Ectodermal cell (in vitro differentiated cells): ENCODE measurements around the gene IFNA8.
"Not testable (repeated sequence)": the region's sequence is repeated elsewhere in the genome, so short reads cannot be mapped to it uniquely, and the experiment has no call there.

Experiments
- H3K27ac ChIP-seq: 2 replicates; pipeline ENCODE4 v1.7.0; 2013; ENCODE audit warnings: mild to moderate bottlenecking, low read depth, low read length; ENCODE audit not compliant: insufficient read depth, poor library complexity, severe bottlenecking
- H3K27me3 ChIP-seq: 2 replicates; pipeline ENCODE4 v1.7.0; 2013; ENCODE audit warnings: mild to moderate bottlenecking, low read length; ENCODE audit not compliant: insufficient read depth, control insufficient read depth, poor library complexity, severe bottlenecking
- H3K36me3 ChIP-seq: one replicate; pipeline ENCODE4 v1.7.0; 2013; ENCODE audit warnings: low read length; ENCODE audit not compliant: control insufficient read depth, insufficient read depth
- H3K4me1 ChIP-seq: one replicate; pipeline ENCODE4 v1.7.0; 2013; ENCODE audit warnings: low read length; ENCODE audit not compliant: control insufficient read depth, insufficient read depth
- H3K4me3 ChIP-seq: 2 replicates; pipeline ENCODE4 v1.7.0; 2013; ENCODE audit warnings: low read depth, low read length, control low read depth; ENCODE audit not compliant: insufficient read depth
- H3K9me3 ChIP-seq: 2 replicates; pipeline ENCODE4 v1.7.0; 2013; ENCODE audit warnings: mild to moderate bottlenecking, low read length, moderate library complexity; ENCODE audit not compliant: control insufficient read depth
- WGBS, 2 experiments: methylation state at CpG; one replicate each; pipeline ENCODE4 v1.1.7; 2013; ENCODE audit warnings: missing lambda C conversion rate in 2 of 2; 5-methylcytosine and 5-hydroxymethylcytosine counted together

The IFNA8 gene

DNA sequence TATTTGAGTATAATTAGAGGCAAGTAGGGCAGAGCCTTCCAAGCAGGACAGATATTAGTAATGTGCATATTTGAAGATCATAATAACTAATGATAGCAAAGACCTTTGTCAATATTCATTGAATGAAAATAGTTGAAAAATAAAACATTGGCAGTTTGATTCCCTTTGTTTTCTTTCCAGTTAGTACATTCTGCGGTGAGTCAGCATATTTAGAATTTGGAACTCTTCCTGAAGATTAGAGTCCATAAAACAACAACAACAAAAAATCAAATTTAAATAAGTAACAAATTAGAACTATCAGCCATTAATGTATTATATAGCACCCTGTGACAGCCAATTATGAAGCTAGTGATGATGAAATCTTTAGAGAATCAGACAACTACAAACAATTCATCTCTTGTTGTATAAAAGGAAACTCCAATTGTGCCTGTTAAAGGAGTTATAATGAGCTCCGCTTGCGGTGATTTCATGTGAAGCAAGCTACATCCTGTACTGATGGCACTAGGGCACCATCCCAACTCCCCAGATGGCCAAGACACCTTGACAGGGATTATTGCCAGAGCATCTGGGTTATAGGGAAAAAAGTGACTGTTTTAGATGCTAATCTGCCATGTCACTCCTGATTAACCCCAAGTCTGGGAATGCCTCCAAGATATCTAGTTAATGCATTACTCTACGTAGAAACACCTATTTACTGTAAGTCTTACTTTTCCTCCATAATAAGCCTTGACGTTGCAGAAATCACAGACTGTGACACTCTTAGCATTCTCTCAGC, 6.8 kb downstream of the IFNA8 start:
- Histone ChIP-seq H3K9me3 (no peaks in the 10 kb centered on the region), H3K4me3 (no peak overlapping the region), H3K27ac (no peak overlapping the region), H3K27me3 (no peaks in the 10 kb centered on the region), H3K36me3 (no peaks in the 10 kb centered on the region), H3K4me1 (peaks cover 5% of the 10 kb centered on the region)
- 97% methylated on average over 4 to 5 of the region's 5 CpGs for WGBS, 2 experiments

DNA sequence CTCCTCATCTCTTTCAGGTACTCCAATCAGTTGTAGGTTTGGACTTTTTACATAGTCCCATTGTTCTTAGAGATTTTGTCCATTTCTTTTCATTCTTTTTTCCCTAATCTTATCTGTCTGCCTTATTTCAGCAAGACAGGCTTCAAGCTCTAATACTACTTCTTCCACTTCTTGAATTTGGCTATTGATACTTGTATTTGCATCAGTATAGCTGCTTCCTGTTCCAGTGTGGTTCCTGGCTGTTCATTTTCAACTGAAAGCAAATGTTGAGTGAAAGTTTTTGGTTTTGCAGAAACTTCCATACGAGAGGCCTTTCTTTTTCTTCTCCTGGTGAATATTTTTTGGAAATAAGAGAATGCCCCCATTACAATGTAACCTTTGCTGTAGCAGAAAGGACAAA, 19.3 kb downstream of the IFNA8 start:
- H3K27me3 ChIP-seq = no peaks in the 10 kb centered on the region
- WGBS, 2 experiments = 96% methylated on average over 1 of the region's 1 CpG; no CpG with 5 or more reads in 1 of the 2 experiments
- H3K4me3 ChIP-seq = no peak overlapping the region
- no peak overlapping the region for H3K27ac ChIP-seq
- H3K36me3 ChIP-seq = no peaks in the 10 kb centered on the region
- H3K9me3 ChIP-seq = no peaks in the 10 kb centered on the region
- peaks cover under 1% of the 10 kb centered on the region for H3K4me1 ChIP-seq

DNA sequence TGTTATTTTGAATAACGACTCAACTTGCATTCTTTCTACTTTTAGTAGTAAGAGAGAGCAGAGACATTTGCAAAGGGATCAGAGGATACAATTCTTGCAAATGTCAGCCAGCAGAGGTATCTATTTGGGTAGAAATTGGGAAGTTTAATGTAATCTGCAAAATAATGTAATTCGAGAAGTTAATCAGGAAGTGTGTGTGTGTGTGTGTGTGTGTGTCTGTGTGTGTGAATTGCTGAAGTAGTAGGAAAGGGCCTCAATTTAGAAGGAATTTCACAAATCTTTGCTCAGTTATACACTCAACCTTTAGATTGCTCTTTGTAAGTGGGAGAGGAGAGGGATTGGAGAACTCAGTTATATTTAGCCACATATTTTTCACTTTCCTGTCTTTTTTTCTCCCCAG, 20.3 kb downstream of the IFNA8 start:
- Histone ChIP-seq H3K27ac (no peak overlapping the region), H3K4me3 (no peak overlapping the region), H3K4me1 (peaks cover 2% of the 10 kb centered on the region), H3K27me3 (no peaks in the 10 kb centered on the region), H3K36me3 (no peaks in the 10 kb centered on the region), H3K9me3 (no peaks in the 10 kb centered on the region)
- WGBS, 2 experiments = 86 to 92% methylated on average over 2 of the region's 2 CpGs

DNA sequence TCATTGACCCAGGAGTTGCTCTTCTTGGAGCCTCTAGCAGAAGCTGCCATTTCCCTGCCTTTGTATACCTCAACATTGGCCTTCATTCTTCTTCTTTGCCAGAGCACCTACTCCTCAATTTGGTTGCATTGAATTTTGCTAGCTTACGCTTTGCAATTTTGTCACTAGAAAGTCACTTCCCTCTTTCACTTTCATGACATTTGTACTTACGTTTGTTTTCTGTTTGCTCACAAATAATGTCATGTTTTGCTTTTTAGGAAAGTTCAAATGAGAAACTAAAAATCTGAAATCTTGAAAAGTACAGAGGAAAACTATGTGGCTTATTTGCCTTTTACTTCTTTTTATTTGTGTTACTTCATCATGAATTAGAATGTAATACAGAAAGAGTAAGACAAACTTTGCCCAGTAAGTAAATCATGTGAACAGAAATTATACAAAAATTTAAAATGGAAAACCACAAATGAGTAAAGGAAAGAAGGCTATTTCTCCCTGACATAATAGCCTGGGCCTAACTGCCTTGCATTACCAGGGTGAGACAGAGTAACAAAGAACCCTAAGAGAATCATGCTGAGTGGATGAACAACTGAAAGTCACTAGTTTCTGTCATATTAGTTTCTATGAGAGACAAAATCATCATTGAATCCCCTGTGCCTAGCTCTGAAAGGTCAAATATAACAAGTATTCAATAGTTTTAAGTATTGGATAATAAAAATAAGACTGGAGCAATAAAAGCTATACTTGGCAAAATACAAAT, 23.9 kb downstream of the IFNA8 start:
- WGBS, 2 experiments = 92 to 97% methylated on average over 2 of the region's 2 CpGs
- peaks cover 2% of the 10 kb centered on the region for H3K4me1 ChIP-seq

DNA sequence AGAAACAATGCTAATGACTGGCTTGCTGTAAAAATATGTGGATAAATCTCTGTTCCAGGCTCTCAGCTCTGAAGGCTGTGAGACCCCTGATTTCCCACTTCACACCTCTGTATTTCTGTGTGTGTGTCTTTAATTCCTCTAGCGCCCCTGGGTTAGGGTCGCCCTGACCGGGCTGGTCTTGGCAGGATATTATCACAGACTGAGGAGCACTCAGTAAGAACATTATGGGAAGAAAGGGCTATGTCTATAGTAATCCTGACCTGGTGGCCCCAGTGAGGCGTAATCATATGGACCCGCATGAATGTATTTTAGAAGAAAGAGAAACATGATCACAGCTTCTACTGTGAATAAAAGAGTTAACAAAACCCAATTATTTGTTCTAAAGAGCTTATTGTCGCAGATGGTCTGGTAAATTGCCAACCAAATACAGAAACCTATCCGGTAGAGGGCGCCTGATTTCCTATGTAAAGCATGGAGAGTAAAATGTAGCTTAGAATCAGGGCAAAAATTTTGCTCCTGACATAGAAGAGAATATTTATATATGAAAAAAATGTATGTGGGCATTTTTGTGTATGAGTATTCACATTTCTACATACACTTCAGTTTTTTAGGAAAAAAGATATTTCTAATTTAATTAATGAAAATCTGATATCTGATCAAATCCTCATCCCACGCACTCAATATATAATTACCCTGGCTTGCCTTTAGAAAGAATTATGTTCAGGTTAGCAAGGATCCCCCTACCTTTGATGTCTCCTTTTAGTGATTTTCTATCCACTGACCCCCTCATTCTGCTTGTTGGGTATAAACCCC, 25.5 kb downstream of the IFNA8 start:
- 64 to 70% methylated on average over 8 to 9 of the region's 9 CpGs for WGBS, 2 experiments
- Histone ChIP-seq H3K4me3 (no peak overlapping the region), H3K9me3 (no peaks in the 10 kb centered on the region), H3K36me3 (no peaks in the 10 kb centered on the region), H3K27me3 (no peaks in the 10 kb centered on the region), H3K27ac (no peak overlapping the region), H3K4me1 (peaks cover 2% of the 10 kb centered on the region)

More for the DNA sequence above, 23.9 kb downstream of the IFNA8 start:
- H3K36me3 ChIP-seq = no peaks in the 10 kb centered on the region
- H3K4me3 ChIP-seq = no peak overlapping the region
- no peak overlapping the region for H3K27ac ChIP-seq
- no peaks in the 10 kb centered on the region for H3K9me3 ChIP-seq
- no peaks in the 10 kb centered on the region for H3K27me3 ChIP-seq

DNA sequence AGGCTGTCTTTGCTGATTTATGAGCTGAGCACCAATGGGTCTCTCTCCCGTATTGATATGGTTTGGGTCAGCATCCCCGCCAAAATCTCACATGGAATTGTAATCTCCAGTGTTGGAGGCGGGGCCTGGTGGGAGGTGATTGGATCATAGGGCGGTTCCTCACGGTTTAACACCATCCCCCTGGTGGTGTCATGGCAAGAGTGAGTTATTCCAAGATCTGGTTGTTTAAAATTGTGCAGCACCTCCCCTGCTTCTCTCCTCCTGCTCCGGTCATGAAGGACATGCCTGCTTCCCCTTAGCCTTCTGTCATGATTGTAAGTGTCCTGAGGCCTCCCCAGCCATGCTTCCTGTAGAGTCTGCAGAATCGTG, 26.1 kb downstream of the IFNA8 start:
- not testable (repeated sequence) for H3K4me1 ChIP-seq, H3K9me3 ChIP-seq, H3K4me3 ChIP-seq, H3K36me3 ChIP-seq, H3K27ac ChIP-seq, H3K27me3 ChIP-seq
- 81 to 84% methylated on average over 4 to 7 of the region's 7 CpGs for WGBS, 2 experiments

DNA sequence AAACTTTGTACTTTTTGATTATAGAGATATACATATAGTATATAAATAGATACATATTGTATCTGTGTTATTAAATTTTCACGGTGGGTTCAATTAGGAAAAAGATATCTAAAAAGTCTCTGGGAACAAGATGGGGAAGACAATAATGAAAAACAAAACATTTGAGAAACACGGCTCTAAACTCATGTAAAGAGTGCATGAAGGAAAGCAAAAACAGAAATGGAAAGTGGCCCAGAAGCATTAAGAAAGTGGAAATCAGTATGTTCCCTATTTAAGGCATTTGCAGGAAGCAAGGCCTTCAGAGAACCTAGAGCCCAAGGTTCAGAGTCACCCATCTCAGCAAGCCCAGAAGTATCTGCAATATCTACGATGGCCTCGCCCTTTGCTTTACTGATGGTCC, 31.2 kb downstream of the IFNA8 start, which contains the start of gene IFNA1:
IFNA1 (plus strand) TSS at position 301 of the 400 bp plus-strand sequence; CDS start at position 370, 69 bp downstream.
- Histone ChIP-seq H3K4me3 (no peak within 1 kb of the TSS), H3K27me3 (no peaks in the 10 kb centered on the region), H3K9me3 (no peaks in the 10 kb centered on the region), H3K36me3 (no peaks in the 10 kb centered on the region), H3K4me1 (no peaks in the 10 kb centered on the region), H3K27ac (no peak within 1 kb of the TSS)
- 88 to 98% methylated on average over 4 of the region's 4 CpGs for WGBS, 2 experiments

DNA sequence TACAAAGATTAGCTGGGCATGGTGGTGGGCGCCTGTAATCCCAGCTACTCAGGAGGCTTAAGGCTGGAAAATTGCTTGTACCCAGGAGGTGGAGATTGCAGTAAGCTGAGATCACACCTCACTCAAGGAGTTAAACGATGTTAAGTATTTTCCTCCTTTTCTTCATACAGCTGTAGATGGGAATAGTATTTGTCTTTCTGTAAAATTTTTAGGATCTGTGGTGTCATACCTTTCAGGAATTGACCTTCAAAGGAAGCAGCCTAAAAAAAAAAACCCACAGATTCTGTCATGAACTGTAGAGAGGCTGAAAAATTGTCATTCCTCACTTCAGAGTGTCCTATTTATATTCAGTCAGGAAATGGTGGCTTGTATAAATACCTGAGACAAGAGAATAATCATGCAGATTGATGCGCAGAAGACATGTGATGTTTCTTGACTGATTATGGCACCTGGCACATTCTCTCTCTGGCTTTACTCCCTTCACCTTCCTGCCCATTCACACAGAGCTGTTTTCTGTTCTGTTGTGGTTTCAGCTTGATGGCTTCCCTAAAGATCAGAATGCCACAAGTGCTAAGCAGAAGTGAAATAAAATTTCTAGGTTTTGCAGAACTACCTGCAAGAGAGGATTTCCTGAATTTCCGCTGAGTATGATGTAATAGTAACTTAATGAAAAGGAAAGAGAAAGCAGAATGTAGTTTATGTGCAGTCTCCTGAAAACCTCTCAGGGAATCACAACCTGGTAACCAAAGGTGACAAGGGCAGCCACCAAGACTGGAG, 35.1 kb downstream of the IFNA8 start:
- no peaks in the 10 kb centered on the region for H3K9me3 ChIP-seq
- 93 to 96% methylated on average over 4 of the region's 4 CpGs for WGBS, 2 experiments
- no peak overlapping the region for H3K4me3 ChIP-seq
- no peaks in the 10 kb centered on the region for H3K36me3 ChIP-seq
- no peaks in the 10 kb centered on the region for H3K4me1 ChIP-seq
- H3K27ac ChIP-seq = no peak overlapping the region
- no peaks in the 10 kb centered on the region for H3K27me3 ChIP-seq

DNA sequence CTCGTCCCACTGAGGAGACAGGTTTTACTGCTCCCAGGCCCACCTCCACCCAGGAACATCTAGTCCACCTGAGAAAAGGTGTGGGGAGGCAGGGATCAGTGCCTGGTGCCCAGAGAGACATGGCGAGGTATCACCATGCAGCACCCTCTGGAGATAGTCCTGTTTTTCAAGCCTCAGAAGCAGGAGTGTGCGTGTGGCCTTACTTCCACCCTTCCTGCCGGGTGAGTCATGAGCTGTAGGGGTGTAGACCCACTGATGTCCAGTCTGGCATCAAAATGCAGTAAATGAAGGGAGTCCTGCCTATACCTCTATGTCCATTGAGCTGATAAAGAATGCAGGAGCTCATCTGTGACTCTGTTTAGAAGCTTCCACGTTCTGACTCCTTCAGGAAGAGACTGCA, 40.4 kb downstream of the IFNA8 start:
- H3K9me3 ChIP-seq, H3K4me1 ChIP-seq: not testable (repeated sequence)
- WGBS, 2 experiments = 91 to 96% methylated on average over 5 of the region's 5 CpGs

More for the DNA sequence above, 40.4 kb downstream of the IFNA8 start:
- H3K27ac ChIP-seq, H3K4me3 ChIP-seq, H3K36me3 ChIP-seq, H3K27me3 ChIP-seq: not testable (repeated sequence)
